PFSK-1 (cell line): ENCODE measurements around the gene BRPF3.

ENCODE experiments used
- FOXP2 ChIP-seq: optimal IDR thresholded peaks from 2 replicates; pipeline ENCODE3; 2011; ENCODE audit warnings: borderline replicate concordance, control low read depth, inconsistent platforms; ENCODE audit not compliant: insufficient read depth; ENCODE audit errors: extremely low read length, extremely low read depth
- POLR2AphosphoS5 ChIP-seq: IDR thresholded peaks from 2 replicates; pipeline ENCODE4 v1.6.1; 2012; ENCODE audit warnings: low read depth, mild to moderate bottlenecking, control low read depth, low read length, moderate library complexity
- REST ChIP-seq, 2 experiments: IDR thresholded peaks; 2 replicates each; pipeline versions ENCODE4 v1.6.1 to v1.8.0; 2011 to 2012; ENCODE audit warnings: low read depth in 2 of 2, low read length in 2 of 2, control low read depth in 1 of 2, inconsistent platforms in 1 of 2, mild to moderate bottlenecking in 1 of 2, moderate library complexity in 1 of 2; ENCODE audit not compliant: insufficient read depth in 1 of 2
- SIN3A ChIP-seq: IDR thresholded peaks from 2 replicates; pipeline ENCODE4 v1.6.1; 2012; ENCODE audit warnings: mild to moderate bottlenecking, low read length, moderate library complexity, borderline replicate concordance; ENCODE audit not compliant: insufficient read depth
- TAF1 ChIP-seq: IDR thresholded peaks from 2 replicates; pipeline ENCODE4 v1.6.1; 2012; ENCODE audit warnings: low read length, control low read depth, borderline replicate concordance; ENCODE audit not compliant: insufficient read depth

Gene BRPF3

GRCh38 chr6:36226438-36227047 is 30.0 kb downstream of the BRPF3 start:
- TF ChIP-seq POLR2AphosphoS5 = no peak
- no peak for TF ChIP-seq FOXP2
- no peak for TF ChIP-seq REST (IDR thresholded peaks at IDR 0.05; ENCODE audit: insufficient read depth in 1 of 2, low read depth in 2 of 2, low read length in 2 of 2)
- TF ChIP-seq TAF1 = no peak
- no peak for TF ChIP-seq SIN3A

GRCh38 chr6:36227379-36228228 is 31.1 kb downstream of the BRPF3 start:
- TF ChIP-seq FOXP2 (no peak), REST (IDR thresholded peaks at IDR 0.05; ENCODE audit: insufficient read depth in 1 of 2, low read depth in 2 of 2, low read length in 2 of 2) (no peak), POLR2AphosphoS5 (no peak), TAF1 (no peak), SIN3A (no peak)

GRCh38 chr6:36229223-36229622 is 32.7 kb downstream of the BRPF3 start:
- TF ChIP-seq SIN3A (no peak), REST (IDR thresholded peaks at IDR 0.05; ENCODE audit: insufficient read depth in 1 of 2, low read depth in 2 of 2, low read length in 2 of 2) (no peak), POLR2AphosphoS5 (no peak), FOXP2 (no peak), TAF1 (no peak)

GRCh38 chr6:36230371-36230770 is 33.8 kb downstream of the BRPF3 start:
- TF ChIP-seq REST (IDR thresholded peaks at IDR 0.05; ENCODE audit: insufficient read depth in 1 of 2, low read depth in 2 of 2, low read length in 2 of 2) (no peak), FOXP2 (no peak), SIN3A (no peak), POLR2AphosphoS5 (no peak), TAF1 (no peak)

GRCh38 chr6:36232172-36232571 is 35.6 kb downstream of the BRPF3 start:
- no peak for TF ChIP-seq SIN3A
- no peak for TF ChIP-seq FOXP2
- no peak for TF ChIP-seq TAF1
- TF ChIP-seq POLR2AphosphoS5 = no peak
- TF ChIP-seq REST (IDR thresholded peaks at IDR 0.05; ENCODE audit: insufficient read depth in 1 of 2, low read depth in 2 of 2, low read length in 2 of 2) = no peak
